Right lobe of liver (tissue), 4 donors: Measurements from ENCODE around the gene SLC30A5.

ENCODE experiments used
- CTCF ChIP-seq, 4 donors: fragments of 200-600 bp in 3 of 4; fragments of 450-650 bp in 1 of 4; IDR thresholded peaks; one replicate each; pipeline versions ENCODE4 v1.5.1 to v1.8.0; 2016 to 2022; ENCODE audit warnings: antibody characterized with exemption in 4 of 4, mild to moderate bottlenecking in 2 of 4
- POLR2A ChIP-seq: fragments of 450-650 bp; IDR thresholded peaks from one replicate; pipeline ENCODE4 v1.6.1; 2017; ENCODE audit warnings: antibody characterized with exemption, mild to moderate bottlenecking
- donor health status: DM: no; HTN: no; CAD: no.
- donor health status: DM: no; HTN: no; CAD: no.
- donor health status: DM: no; HTN: yes; CAD: no.

GRCh38 chr5:69079556-69079955 is 14.3 kb upstream of the SLC30A5 start:
- TF ChIP-seq CTCF (IDR thresholded peaks at IDR 0.05) = no peak
- TF ChIP-seq POLR2A = no peak
